ENCODE measurements around the gene ANKRD28.
A peak's percentile ranks its signal among the peaks of the same experiment; 100 is the strongest.

ANKRD28 gene

DNA sequence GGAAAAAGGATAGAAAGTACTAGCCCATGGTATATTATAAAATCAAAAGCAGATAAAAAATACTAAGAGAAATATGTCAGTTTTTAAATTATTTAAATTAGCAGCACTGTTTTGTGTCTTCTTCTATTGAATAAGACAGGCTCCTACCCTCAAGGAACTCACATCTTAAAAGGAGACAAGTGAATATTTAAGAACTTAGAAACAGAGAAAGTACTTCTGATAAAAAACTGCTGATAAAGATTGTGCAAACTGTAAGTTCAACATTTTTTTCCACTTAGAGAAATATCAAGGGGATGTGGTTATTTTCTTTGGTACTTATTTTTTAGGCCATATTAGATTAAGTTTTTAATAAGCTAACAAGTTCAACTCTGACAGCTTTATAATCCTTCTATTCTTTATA lies 3.0 kb upstream of the ANKRD28 start:
- DNase-seq, result no peak

- no peak for DNase-seq
Observed at GRCh38 chr3:15800327-15800726, 2.5 kb upstream of the ANKRD28 start.

DNA sequence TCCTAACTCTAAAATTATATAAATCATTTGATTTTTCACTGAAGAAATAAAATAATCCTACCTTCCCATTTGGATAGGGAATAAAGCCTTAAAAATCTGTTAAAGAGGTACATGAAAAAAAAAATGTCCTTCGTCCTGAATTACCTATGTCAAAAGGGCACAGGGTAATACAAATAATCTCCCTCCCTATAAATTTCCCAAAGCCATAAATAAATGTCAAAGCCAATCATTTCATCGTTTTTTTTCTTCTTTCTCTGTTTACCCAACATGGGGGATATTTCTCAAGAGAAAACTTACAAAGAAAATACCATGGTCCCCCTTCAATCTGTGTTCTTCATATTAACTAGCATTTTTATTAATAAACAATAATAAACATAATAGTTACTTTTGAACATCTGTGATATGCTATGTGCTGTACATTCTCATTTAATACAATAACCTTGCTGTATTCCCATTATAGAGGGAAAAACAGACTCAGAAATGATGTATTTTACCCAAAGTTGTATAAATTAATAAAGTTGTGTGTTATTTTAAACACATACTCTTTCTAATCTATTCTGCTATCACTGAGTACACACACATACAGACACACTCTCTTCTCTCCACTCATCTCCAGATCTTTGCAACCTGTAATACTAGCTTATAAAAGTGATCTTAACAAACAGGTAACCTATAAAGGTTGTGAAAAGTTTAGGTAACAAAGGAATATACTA lies 910 bp upstream of the ANKRD28 start:
- DNase-seq, result no peak

GRCh38 chr3:15796771-15797641 lies 773 bp downstream of the ANKRD28 start:
- peak; percentile 42 for DNase-seq

DNA sequence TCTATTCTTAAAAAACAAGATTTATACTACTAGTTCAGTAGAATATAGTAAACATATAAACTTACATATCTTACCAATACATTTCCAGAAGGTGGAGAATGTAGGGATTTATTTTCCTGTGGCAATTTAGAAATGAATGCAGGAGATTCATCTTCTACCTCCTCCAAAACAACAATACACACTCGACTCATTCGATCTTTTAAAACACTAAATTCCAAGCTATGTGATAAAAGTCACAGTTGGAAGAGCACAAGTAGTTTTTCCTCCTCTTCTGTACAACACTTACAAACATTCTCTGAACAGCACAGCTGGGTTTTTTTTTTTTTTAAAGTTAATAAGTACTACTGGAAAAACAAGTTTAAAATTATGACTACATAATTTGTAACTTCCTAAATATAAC lies 1.4 kb downstream of the ANKRD28 start:
- no peak for DNase-seq

DNA sequence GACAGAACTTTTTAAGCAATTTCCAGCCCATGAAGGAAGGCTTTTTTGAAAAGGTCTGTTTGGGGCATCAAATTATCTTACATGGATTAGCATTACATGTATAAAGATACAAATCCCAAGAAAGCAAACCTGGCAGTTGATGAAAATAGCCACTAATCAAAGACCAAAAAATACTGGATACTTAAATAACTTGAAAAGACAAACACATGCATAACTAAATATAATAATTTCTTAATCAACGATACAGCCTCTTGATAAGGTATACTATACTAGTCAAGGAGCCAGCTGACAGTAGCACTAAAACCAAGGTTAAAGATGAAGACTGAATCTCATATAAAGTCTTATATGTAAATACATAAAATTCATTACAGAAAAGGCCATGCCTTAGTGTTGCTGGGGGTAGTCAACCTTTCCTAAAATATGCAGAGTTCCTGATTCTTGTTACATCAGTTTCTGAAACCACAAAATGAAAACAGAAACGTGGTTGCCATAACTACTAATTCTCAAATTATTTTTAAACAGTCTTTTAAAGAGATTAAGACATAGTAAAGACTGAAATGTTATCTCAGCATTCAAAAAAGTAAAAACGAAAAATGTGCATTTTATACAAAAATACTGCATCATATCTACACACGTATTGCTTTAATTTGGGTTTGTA lies 2.0 kb downstream of the ANKRD28 start:
- DNase-seq, result peak; percentile 63

DNA sequence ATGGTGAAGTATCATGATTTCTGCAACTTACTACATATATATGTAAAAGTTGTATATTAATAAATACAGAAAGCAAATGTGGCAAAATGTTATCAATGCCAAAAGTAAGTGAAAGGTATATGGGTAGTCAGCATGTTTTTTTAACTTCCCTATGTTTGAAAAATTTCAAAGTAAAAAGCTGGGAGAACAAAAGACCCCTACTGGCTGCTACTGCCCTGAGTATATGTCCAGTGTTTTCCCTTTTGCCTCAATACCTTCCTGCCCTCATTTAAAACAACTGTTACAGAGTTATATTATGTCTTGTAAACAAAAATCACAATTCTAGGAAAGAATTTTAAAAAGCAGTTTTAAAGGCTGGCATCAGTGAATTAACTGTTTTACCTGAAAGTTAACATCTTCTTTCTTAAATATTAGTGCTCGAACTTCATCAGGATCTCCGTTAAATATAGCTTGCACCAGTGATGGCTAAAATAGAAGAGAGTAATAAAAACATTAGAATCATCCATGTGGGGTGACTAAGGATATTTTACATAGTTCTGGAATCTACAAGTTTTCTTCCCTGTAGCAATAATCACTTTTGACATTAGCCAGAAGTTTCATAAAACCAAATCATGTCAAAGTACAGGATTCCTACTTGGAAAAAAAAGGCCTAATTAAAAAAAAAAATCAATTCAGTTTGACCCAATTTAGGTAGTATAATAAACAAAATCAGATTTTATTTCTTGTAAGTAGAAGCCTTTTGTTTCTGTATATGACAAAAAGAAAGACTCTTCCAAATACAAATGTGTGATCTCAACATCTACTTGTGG lies 2.7 kb downstream of the ANKRD28 start:
- no peak for DNase-seq

GRCh38 chr3:15794303-15794771 lies 3.4 kb downstream of the ANKRD28 start:
- peak; percentile 62 for DNase-seq

- DNase-seq, result no peak
Observed at GRCh38 chr3:15791525-15791924, 6.3 kb downstream of the ANKRD28 start.

GRCh38 chr3:15787941-15788340 lies 9.8 kb downstream of the ANKRD28 start:
- no peak for DNase-seq

DNA sequence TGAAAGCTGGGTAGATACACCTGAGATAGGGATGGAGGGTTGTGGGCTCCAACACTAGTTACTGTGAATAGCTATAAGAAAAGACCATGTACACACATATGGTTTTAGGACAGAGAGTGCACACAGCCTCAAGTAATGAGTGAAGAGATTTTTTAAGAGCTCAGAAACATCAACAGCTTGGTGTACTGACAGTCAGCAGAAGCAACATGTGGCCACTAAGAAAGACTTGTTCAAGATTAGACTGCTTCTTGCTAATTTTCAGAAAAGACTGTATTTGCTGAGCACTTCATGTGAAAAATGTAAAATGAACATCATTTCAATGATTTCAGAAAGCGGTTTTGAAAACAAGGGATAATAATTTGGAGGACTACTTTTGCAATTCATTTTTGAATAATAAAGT lies 10.3 kb downstream of the ANKRD28 start:
- no peak for DNase-seq

GRCh38 chr3:15783361-15783969 lies 14.3 kb downstream of the ANKRD28 start:
- DNase-seq, result no peak

DNA sequence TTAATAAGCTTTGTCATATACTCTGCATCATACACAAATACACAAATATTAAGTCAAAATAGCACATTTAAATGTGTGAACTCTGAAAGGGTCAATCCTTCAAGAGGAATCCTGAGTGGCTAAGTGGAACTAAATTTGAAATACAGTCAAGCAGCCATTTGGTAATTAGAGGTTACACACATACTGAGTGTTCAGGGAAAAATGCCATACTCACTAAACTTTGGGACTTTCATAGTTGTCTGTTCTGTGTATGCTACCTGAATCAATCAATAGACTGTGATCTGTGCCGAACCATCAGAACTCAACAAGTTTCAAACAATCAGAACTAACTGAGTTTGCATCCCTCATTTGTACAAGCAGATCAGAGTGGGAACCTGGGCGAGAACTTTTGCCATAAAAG lies 15.3 kb downstream of the ANKRD28 start:
- no peak for DNase-seq

DNA sequence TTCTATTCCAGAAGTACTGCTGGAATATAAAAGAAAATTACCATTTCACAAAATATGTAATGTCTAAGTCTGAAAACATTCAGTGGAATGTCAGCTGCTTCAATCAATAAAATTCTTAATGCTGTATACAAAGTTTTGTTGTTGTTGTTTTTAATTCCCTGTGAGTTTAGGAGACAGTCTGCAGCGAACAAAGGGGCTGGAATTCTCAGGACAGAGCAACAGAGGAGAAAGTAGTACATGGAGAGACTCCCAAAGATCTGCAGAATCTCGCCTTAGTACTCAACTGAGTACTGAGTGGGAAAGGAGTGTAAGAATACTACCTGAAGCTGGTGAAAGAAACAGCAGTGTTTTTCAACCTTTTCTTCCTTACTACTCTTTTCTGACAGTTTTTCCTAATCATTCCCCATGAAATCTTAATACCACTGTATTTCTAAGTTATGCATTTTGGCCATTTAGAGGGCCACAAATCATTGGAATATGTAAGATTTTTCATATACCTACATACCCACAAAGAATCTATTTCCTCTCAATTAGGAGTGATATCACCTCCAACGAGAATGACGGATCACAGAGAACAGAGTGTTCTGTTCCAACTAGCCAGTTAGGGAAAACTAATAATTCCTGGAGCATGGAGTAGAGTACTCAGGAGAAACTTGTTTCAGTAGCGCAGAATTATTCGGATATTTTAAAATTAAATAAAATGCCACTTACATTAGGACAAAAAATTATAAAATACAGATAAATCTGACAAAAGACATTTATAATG lies 16.0 kb downstream of the ANKRD28 start:
- no peak for DNase-seq

DNA sequence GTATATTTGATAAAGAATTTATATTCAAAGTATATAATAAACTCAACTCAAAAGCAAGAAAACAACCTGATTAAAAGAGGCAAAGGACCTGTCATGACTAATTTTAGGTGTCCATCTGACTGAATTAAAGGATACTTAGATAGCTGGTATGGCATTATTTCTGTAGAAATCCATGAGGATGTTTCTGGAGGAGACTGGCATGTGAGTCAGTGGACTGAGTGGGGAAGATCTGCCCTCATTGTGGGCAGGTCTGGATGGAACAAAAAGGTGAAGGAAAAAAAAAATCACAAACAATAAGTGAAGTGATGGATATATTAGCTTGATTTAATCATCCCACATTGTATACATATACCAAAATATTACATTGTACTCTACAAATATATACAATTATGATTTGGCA lies 16.6 kb downstream of the ANKRD28 start:
- no peak for DNase-seq

DNA sequence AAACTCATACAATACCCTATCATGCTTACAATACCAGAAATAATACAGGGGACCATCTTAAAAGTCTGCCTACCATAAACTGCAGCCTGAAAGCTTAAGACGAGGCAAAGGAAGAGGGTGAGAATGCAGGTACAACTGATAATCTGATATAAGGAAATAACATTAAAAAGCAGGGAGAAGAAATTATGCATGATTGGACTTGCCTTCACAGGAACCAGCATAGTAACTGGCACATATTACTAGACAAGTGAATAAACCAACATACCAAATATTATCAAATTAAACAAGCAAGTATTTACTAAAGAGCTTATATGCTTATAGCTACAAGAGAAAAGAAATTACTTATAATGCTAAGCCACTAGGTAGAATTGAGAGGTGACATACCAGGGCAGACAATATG lies 18.7 kb downstream of the ANKRD28 start:
- DNase-seq, result no peak

DNA sequence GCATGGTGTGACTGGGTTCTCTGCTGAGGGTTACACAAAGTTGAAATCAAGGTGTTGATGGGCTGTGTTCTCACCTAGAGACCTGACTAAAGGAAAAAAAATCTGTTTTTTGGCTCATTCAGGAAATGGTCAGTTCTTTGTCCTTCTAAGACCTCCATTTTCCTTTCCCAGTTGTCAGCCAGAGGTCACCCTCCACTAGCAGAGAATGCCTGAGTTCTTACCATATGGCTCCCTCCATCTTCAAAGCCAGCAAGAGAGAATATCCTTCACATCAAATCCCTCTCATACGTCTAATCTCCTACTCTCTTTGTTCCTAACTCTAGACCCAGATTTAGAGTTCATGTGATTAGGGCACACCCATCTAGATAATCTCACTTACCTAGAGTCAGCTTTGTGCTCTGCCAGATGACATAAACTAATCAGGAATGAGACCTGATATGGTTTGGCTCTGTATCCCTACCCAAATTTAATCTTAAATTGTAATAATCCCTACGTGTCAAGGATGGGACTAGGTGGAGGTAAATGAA lies 19.4 kb downstream of the ANKRD28 start:
- no peak for DNase-seq

DNA sequence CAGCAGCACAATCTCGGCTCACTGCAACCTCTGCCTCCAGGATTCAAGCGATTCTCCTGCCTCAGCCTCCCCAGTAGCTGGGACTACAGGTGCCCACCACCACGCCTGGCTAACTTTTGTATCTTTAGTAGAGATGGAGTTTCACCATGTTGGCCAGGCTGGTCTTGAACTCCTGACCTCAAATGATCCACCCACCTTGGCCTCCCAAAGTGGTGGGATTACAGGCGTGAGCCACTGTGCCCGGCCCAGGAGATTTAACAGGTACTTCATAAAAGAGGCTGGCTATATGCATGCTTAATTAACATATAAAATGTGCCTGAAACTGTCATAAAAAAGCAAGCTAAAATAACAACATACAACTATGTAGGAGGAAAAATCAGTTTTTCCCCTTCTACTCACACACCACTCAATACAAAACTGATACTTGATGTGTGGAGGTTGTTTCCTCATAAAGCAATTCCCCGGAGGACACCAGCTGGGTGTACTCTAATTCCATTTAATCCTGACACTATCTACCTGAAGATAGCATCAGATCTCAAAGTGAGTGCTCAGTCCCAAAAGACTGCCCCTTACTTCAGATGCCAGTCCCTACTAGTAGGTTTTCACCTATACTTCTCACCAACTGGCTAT lies 22.7 kb downstream of the ANKRD28 start:
- peak; percentile 35 for DNase-seq

- DNase-seq, result no peak
Observed at GRCh38 chr3:15771444-15771843, 26.3 kb downstream of the ANKRD28 start.

GRCh38 chr3:15769256-15769915 lies 28.4 kb downstream of the ANKRD28 start:
- DNase-seq, result no peak
